OCI-LY7 (cell line): ENCODE results near the gene SLC31A2. TPM values are rescaled to one million over a fixed set of nuclear protein-coding genes. Genes with fewer than 3 reads are reported as not detected.

ENCODE experiments used
- BruUV-seq: library from RNA; stranded (reverse); fragments of 400-500 nt; replicated peaks from 2 replicates; lab custom pipeline; 2021; lab: Mats Ljungman, UMichigan
- CTCF ChIA-PET: fragments of 300-600 bp; sonication (Branson Sonifier 250); formaldehyde crosslinking; loops from one replicate; lab custom pipeline; 2022; ENCODE audit warnings: antibody characterized with exemption; ENCODE audit not compliant: unreplicated experiment; lab: Charles Lee
- POLR2A ChIA-PET: fragments of 300-600 bp; sonication (Branson Sonifier 250); formaldehyde crosslinking; loops from one replicate; lab custom pipeline; 2022; ENCODE audit warnings: antibody characterized with exemption; lab: Charles Lee
- DNase-seq: peaks from one replicate; pipeline ENCODE4 v3.0.0-alpha.2; 2015; ENCODE audit warnings: low spot score
- H2AFZ ChIP-seq: fragments of 200-600 bp; sonication (generic), shearing (Covaris generic); 2 replicates; pipeline ENCODE4 v1.6.1; 2014; ENCODE audit warnings: mild to moderate bottlenecking, antibody characterized with exemption, low read length, moderate library complexity
- H3K27ac ChIP-seq: fragments of 200-600 bp; sonication (generic); 2 replicates; pipeline ENCODE4 v1.5.1; 2014; ENCODE audit warnings: mixed run types, low read depth, mild to moderate bottlenecking, moderate library complexity, low read length, inconsistent platforms; ENCODE audit not compliant: poor library complexity, severe bottlenecking
- H3K36me3 ChIP-seq: fragments of 200-600 bp; sonication (generic); 2 replicates; pipeline ENCODE4 v1.6.1; 2014; ENCODE audit warnings: mild to moderate bottlenecking, antibody characterized with exemption, low read length, moderate library complexity, mixed read lengths; ENCODE audit not compliant: insufficient read depth
- H3K4me1 ChIP-seq: fragments of 200-600 bp; sonication (generic); 2 replicates; pipeline ENCODE4 v1.5.1; 2014; ENCODE audit warnings: mild to moderate bottlenecking, low read length; ENCODE audit not compliant: insufficient read depth, poor library complexity, severe bottlenecking
- H3K4me2 ChIP-seq: fragments of 200-600 bp; sonication (generic); 2 replicates; pipeline ENCODE4 v1.6.1; 2014; ENCODE audit warnings: mild to moderate bottlenecking, low read length
- H3K4me3 ChIP-seq: fragments of 200-600 bp; sonication (generic); 2 replicates; pipeline ENCODE4 v1.5.1; 2014; ENCODE audit warnings: mild to moderate bottlenecking, low read depth, low read length; ENCODE audit not compliant: poor library complexity, severe bottlenecking
- H3K79me2 ChIP-seq: fragments of 200-600 bp; sonication (generic); 2 replicates; pipeline ENCODE4 v1.6.1; 2016; ENCODE audit warnings: low read depth, mild to moderate bottlenecking, low read length, moderate library complexity, mixed read lengths; ENCODE audit not compliant: insufficient read depth
- H3K9me2 ChIP-seq: fragments of 200-600 bp; sonication (generic); 2 replicates; pipeline ENCODE4 v1.6.1; 2016; ENCODE audit warnings: mild to moderate bottlenecking, low read length, mixed read lengths; ENCODE audit not compliant: insufficient read depth
- H3K9me3 ChIP-seq: fragments of 200-600 bp; sonication (generic); 2 replicates; pipeline ENCODE4 v1.6.1; 2014; ENCODE audit warnings: mild to moderate bottlenecking, mixed run types, low read length, mixed read lengths
- H4K20me1 ChIP-seq: fragments of 200-600 bp; sonication (generic); 2 replicates; pipeline ENCODE4 v1.6.1; 2014; ENCODE audit warnings: mild to moderate bottlenecking, antibody characterized with exemption, low read length, moderate library complexity, mixed read lengths; ENCODE audit not compliant: insufficient read depth
- CTCF ChIP-seq: fragments of 200-600 bp; sonication (generic); conservative IDR thresholded peaks from 2 replicates; pipeline ENCODE4 v1.5.1; 2014; ENCODE audit warnings: mild to moderate bottlenecking, antibody characterized with exemption, low read length, moderate library complexity, mixed read lengths
- EZH2phosphoT487 ChIP-seq: fragments of 200-600 bp; sonication (generic); IDR thresholded peaks from 2 replicates; pipeline ENCODE4 v1.6.1; 2018; ENCODE audit warnings: low read depth, borderline replicate concordance, mild to moderate bottlenecking, mixed run types, antibody characterized with exemption, low read length, moderate library complexity, mixed read lengths
- intact Hi-C: fragments of 100-400 bp; cut with micrococcal nuclease; formaldehyde crosslinking; loops from one replicate; pipeline ENCODE4 v1.10.0; 2022; ENCODE audit not compliant: unreplicated experiment
- total RNA-seq, 2 experiments: library from RNA; depleted of rRNA in 1 of 2; stranded (reverse); fragments of >200 nt in 1 of 2; shearing (Covaris generic) in 1 of 2; gene quantifications; 2 replicates each; pipeline ENCODE4 v1.2.3, GENCODE V29; 2014 to 2022

The SLC31A2 gene
- total RNA-seq, 2 experiments from 2014 or later: 1.3 to 2.7 TPM

DNA sequence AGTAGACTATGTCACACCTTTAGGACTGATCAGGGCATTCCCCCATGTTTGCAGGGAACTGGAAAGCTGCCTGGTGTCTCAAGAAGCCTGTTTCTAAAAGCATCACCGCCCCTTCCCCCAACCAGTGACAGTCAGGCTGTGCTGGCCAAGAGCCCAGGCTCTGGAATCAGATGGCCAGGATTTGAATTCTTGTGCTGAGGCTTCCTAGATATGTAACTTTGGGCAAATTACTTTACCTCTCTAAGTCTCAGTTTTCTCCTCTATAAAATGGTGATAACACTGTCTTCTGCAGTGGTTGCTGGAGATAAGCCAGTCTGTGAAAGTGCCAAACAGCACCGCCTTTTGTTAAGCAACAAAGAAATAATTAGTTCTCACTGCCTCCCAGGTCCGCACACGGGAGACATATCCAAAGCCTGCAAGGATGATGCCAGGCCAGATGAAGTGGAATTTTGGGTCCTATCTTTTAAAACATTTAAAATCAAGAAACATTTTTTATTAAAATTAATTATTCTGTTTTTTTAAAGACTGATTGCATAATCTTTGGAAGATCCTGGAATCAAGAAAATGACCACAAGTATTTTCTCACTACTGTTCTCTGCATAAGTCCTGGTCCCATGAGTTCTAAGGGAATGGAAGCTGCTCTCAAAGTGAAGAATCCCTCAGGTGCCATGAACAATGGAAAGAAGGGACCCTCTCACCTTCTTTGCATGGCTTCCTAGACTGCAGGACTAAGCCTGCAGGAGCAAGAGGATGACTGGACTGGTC, 13.9 kb downstream of the SLC31A2 start:
- CTCF ChIA-PET: no interaction called here

GRCh38 chr9:113166039-113166438, 15.2 kb downstream of the SLC31A2 start:
- no peak overlapping the region for H2AFZ ChIP-seq
- no peaks in the 10 kb centered on the region for H4K20me1 ChIP-seq
- no TSS peak for BruUV-seq
- TF ChIP-seq EZH2phosphoT487: no peak
- DNase-seq: no peak
- H3K4me3 ChIP-seq: no peak overlapping the region
- H3K4me2 ChIP-seq: no peak overlapping the region
- H3K9me2 ChIP-seq: no peaks in the 10 kb centered on the region
- POLR2A ChIA-PET: no interaction called here
- no peaks in the 10 kb centered on the region for H3K79me2 ChIP-seq
- H3K27ac ChIP-seq: no peak overlapping the region
- CTCF ChIA-PET: interaction anchor here (0.5 kb wide), 1 partner anchor 56 kb away, joined by 3 read pairs; no protein-coding TSS in a partner anchor
- H3K9me3 ChIP-seq: no peaks in the 10 kb centered on the region
- no peaks in the 10 kb centered on the region for H3K4me1 ChIP-seq
- H3K36me3 ChIP-seq: peaks cover 99% of the 10 kb centered on the region
- intact Hi-C loops: no loop called here

More for the DNA sequence above, 13.9 kb downstream of the SLC31A2 start:
- Histone ChIP-seq H3K79me2 (no peaks in the 10 kb centered on the region), H3K9me3 (no peaks in the 10 kb centered on the region), H2AFZ (no peak overlapping the region), H3K4me3 (no peak overlapping the region), H3K9me2 (no peaks in the 10 kb centered on the region), H3K36me3 (peaks cover 94% of the 10 kb centered on the region), H4K20me1 (no peaks in the 10 kb centered on the region), H3K4me2 (no peak overlapping the region), H3K4me1 (no peaks in the 10 kb centered on the region), H3K27ac (no peak overlapping the region)
- TF ChIP-seq EZH2phosphoT487: no peak
- no peak for TF ChIP-seq CTCF
- intact Hi-C loops: no loop called here
- POLR2A ChIA-PET: no interaction called here
- BruUV-seq: no TSS peak
- DNase-seq: no peak

DNA sequence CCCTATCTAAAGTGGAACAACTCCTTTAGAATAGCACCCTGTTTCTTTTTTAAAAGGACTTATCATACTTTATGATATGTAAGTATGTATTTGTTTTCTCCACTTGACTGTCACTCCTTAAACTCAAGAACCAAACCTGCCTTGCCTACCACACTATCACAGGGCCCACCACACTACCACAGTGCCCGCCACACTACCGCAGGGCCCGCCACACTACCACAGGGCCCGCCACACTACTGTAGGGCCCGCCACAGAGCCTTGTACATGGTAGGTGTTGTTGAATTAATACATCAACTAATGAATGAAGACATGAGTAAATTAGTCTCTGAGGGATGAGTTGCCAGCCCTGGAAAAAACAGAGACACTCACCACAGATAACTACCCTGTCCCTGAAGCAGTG, 18.0 kb downstream of the SLC31A2 start:
- no TSS peak for BruUV-seq
- no peak for TF ChIP-seq CTCF
- TF ChIP-seq EZH2phosphoT487: no peak
- Histone ChIP-seq H3K9me2 (no peaks in the 10 kb centered on the region), H3K4me3 (no peak overlapping the region), H2AFZ (no peak overlapping the region), H3K4me2 (no peak overlapping the region), H3K9me3 (no peaks in the 10 kb centered on the region), H3K79me2 (no peaks in the 10 kb centered on the region), H4K20me1 (no peaks in the 10 kb centered on the region), H3K27ac (no peak overlapping the region), H3K36me3 (peaks cover 94% of the 10 kb centered on the region), H3K4me1 (no peaks in the 10 kb centered on the region)
- ChIA-PET POLR2A (interaction anchor here (0.6 kb wide), 1 partner anchor 1236 kb away, joined by 3 read pairs; no protein-coding TSS in a partner anchor), CTCF (no interaction called here)
- DNase-seq: no peak
- intact Hi-C loops: no loop called here
